ENCODE data around the gene CLIP4. TPM values are rescaled to one million over a fixed set of nuclear protein-coding genes. Genes with fewer than 3 reads are reported as not detected.

CLIP4 gene
- total RNA-seq, 3 donors from 2014 or later (not counting 1 experiment from before 2014, with no cell fraction given) = 56.8 to 88.0 (median 72.6) TPM

DNA sequence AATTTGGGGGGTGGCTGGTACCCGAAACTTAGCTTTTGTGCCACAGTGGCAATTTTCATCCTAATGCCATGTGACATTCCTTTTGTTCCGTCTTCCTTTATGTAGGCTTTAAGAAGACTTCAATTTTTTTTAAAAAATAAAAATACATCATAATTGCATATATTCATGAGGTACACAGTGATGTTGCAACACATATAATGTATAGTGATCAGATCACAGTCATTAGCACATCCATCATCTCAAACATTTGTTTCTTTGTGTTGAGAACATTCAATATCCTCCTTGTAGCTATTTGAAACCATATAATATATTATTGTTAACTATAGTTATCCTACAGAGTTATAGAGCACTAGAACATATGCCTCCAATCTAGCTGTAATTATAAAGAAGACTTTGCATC is 6.0 kb upstream of the CLIP4 start:
- no peaks in the 10 kb centered on the region for H3K36me3 Mint-ChIP-seq
- 85% methylated on average over 1 of the region's 2 CpGs for WGBS (ENCODE audit: insufficient coverage)
- peaks cover 2 to 10% of the 10 kb centered on the region in 2 donors for H3K27me3 Mint-ChIP-seq (ENCODE audit: low read depth in 2 of 2)
- Histone ChIP-seq H3K36me3 (ENCODE audit: control insufficient read depth, insufficient read depth, low read length) (no peaks in the 10 kb centered on the region), H3K4me3 (ENCODE audit: low read length) (no peak overlapping the region), H3K27me3 (ENCODE audit: control insufficient read depth, insufficient read depth, low read length) (no peaks in the 10 kb centered on the region), H3K9me3 (ENCODE audit: control insufficient read depth, insufficient read depth, low read length) (no peaks in the 10 kb centered on the region), H3K4me1 (ENCODE audit: control insufficient read depth, insufficient read depth, low read length) (no peaks in the 10 kb centered on the region), H3K27ac (ENCODE audit: low read length) (no peak overlapping the region)
- H3K27ac Mint-ChIP-seq = no peak overlapping the region
- intact Hi-C loops (cut with micrococcal nuclease) = no loop called here
- ATAC-seq (no peak), DNase-seq (no peak)
- H3K9me3 Mint-ChIP-seq = no peaks in the 10 kb centered on the region
- TF ChIP-seq, protein P1, sequence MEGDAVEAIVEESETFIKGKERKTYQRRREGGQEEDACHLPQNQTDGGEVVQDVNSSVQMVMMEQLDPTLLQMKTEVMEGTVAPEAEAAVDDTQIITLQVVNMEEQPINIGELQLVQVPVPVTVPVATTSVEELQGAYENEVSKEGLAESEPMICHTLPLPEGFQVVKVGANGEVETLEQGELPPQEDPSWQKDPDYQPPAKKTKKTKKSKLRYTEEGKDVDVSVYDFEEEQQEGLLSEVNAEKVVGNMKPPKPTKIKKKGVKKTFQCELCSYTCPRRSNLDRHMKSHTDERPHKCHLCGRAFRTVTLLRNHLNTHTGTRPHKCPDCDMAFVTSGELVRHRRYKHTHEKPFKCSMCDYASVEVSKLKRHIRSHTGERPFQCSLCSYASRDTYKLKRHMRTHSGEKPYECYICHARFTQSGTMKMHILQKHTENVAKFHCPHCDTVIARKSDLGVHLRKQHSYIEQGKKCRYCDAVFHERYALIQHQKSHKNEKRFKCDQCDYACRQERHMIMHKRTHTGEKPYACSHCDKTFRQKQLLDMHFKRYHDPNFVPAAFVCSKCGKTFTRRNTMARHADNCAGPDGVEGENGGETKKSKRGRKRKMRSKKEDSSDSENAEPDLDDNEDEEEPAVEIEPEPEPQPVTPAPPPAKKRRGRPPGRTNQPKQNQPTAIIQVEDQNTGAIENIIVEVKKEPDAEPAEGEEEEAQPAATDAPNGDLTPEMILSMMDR (IDR thresholded peaks at IDR 0.05) = no peak
- H3K4me3 Mint-ChIP-seq = no peak overlapping the region
- H3K4me1 Mint-ChIP-seq = peaks cover 1 to 8% of the 10 kb centered on the region in 2 donors

- H3K4me3 ChIP-seq (ENCODE audit: low read length) = no peak overlapping the region
- H3K27me3 Mint-ChIP-seq (ENCODE audit: low read depth in 2 of 2) = peaks cover 2 to 10% of the 10 kb centered on the region in 2 donors
- H3K4me1 ChIP-seq (ENCODE audit: control insufficient read depth, insufficient read depth, low read length) = peaks cover 8% of the 10 kb centered on the region
- no peak for ATAC-seq
- intact Hi-C loops (cut with micrococcal nuclease) = loop anchor here (10.0 kb wide), 1 partner anchor 296 kb away; the partner anchor contains the start of gene SPDYA
- DNase-seq = no peak
- TF ChIP-seq, protein P1 (IDR thresholded peaks at IDR 0.05) = no peak
- H3K9me3 ChIP-seq (ENCODE audit: control insufficient read depth, insufficient read depth, low read length) = no peaks in the 10 kb centered on the region
- no peak overlapping the region for H3K27ac ChIP-seq (ENCODE audit: low read length)
- no peak overlapping the region for H3K4me3 Mint-ChIP-seq
- no peaks in the 10 kb centered on the region for H3K9me3 Mint-ChIP-seq
- H3K36me3 ChIP-seq (ENCODE audit: control insufficient read depth, insufficient read depth, low read length) = no peaks in the 10 kb centered on the region
- H3K4me1 Mint-ChIP-seq = peaks cover 9 to 16% of the 10 kb centered on the region in 2 donors
- H3K27me3 ChIP-seq (ENCODE audit: control insufficient read depth, insufficient read depth, low read length) = no peaks in the 10 kb centered on the region
- H3K36me3 Mint-ChIP-seq = no peaks in the 10 kb centered on the region
- H3K27ac Mint-ChIP-seq = no peak overlapping the region
- WGBS (ENCODE audit: insufficient coverage) = 81% methylated on average over 4 of the region's 4 CpGs
These were observed 4.2 kb upstream of the CLIP4 start for GRCh38 chr2:29110916-29111535.

DNA sequence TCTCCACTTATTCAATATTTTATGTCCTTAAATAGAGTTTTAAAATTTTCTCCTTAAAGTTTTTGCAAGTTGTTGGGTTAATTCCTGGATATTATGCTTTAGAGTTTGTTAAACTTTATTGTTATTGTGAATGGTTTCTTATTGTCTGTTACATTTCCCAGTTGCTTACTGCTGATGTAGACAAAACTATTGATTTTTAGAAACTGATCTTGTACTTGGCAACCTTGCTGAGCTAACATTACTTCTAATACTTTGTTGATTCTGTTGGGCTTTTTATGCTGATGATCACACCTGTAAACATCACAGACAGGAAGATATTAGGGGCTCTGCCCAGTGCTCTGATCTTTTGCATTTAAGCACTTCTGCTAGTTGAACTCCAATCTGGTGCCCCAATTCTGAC is 2.8 kb upstream of the CLIP4 start:
- Histone ChIP-seq H3K4me3 (ENCODE audit: low read length) (no peak overlapping the region), H3K27me3 (ENCODE audit: control insufficient read depth, insufficient read depth, low read length) (no peaks in the 10 kb centered on the region), H3K27ac (ENCODE audit: low read length) (no peak overlapping the region), H3K9me3 (ENCODE audit: control insufficient read depth, insufficient read depth, low read length) (no peaks in the 10 kb centered on the region), H3K4me1 (ENCODE audit: control insufficient read depth, insufficient read depth, low read length) (peaks cover 11% of the 10 kb centered on the region), H3K36me3 (ENCODE audit: control insufficient read depth, insufficient read depth, low read length) (no peaks in the 10 kb centered on the region)
- Mint-ChIP-seq H3K27me3 (ENCODE audit: low read depth in 2 of 2) (peaks cover 2 to 10% of the 10 kb centered on the region in 2 donors), H3K9me3 (no peaks in the 10 kb centered on the region), H3K4me1 (peaks cover 22 to 29% of the 10 kb centered on the region in 2 donors), H3K27ac (no peak overlapping the region), H3K36me3 (no peaks in the 10 kb centered on the region), H3K4me3 (no peak overlapping the region)
- ATAC-seq (no peak), DNase-seq (no peak)
- TF ChIP-seq, protein P1 (IDR thresholded peaks at IDR 0.05) = no peak
- intact Hi-C loops (cut with micrococcal nuclease) = loop anchor here (10.0 kb wide), 1 partner anchor 298 kb away; the partner anchor contains the start of gene SPDYA
